Measurements from ENCODE around the gene KIF7.
A peak's percentile ranks its signal among the peaks of the same experiment; 100 is the strongest.

KIF7 gene

DNA sequence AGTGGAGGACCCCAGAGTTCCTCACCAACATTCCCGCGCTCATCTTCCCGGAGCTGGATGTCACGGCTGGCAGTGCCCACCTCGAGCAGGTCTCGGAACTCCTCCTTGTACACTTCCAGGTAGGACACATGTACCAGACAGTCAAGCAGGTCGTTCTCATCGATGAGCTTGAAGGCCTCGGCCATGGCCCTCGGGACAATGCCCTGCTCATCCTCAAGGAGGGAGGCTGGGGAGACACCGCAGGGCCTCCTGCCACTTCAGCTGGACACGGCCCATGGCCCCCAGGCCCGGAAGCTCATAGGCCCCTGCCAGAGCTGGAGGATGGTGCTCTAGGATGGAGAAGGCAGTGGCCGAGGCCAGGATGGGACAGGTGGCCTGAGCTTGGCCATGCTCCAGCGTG lies 5.6 kb downstream of the KIF7 start:
- DNase-seq, result no peak

DNA sequence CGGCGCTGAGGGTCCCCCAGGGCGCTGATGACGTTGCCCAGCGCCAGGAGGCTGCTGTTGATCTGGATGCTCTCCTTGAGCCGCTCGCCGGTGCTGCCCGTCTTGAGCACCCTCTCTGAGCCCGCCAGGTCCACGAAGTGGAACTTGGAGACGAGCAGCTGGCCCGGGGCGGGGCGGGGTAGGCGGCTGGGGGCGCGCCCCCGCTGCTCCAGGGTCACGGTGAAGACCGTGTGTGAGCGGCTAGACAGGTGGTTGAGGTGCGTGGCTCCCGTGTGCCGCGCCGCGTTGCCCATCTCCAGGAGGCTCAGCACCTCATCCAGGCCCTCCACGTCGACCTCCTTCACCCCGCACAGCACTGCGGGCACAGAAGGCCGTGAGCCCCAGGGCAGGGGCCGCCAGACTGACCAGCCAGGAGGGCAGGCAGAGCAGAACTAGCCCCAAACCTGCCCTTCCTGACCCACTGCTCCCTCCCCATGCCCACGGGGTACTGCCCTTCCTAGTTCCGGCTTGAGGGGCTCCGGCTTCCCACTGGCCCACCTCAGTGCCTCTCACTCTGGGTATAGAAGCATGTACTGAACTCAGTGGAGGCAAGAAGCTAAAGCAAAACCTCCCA lies 6.1 kb downstream of the KIF7 start:
- DNase-seq, result no peak

DNA sequence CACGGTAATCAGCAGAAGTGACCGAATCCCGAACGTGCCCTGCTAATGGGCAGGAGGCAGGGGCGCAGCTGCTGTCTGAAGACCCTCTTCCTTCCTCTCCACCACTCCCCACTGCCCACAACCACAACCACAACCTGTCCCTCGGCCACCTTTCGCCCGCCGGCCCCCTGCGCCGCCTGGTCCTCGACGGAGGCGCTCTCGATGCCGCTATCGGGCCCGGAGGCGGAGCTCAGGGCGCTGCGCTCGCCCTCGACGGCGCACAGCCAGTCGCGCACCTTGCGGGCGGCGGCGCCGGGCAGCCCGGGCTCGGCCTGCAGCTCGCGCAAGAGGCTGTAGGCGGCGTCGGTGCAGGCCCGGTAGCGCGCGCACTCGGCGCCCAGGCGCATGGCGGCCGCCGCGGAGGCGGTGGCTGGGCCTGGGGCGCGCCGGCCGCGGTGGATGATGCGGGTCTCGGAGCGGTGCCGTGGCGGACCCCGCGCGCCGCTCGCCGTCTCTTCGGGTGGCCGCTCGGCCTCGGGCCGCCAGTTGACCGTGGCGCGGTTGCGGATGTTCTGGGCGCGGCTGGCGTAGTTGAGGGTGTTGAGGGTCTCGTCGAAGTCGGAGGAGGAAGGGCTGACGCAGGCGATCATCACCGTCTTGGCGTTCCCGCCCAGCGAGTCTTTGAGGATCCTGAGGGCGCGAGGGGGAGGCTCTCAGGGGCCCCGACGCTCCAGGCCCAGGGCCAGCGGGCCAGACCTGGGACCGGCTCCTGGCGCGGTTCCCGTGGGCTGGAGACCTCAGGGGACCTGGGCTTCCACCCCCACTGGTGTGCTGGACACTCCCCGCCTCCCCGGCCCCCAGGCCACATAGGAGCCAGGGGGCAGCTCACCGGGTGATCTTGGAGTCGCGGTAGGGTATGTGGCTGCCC lies 6.9 kb downstream of the KIF7 start:
- no peak for DNase-seq

DNA sequence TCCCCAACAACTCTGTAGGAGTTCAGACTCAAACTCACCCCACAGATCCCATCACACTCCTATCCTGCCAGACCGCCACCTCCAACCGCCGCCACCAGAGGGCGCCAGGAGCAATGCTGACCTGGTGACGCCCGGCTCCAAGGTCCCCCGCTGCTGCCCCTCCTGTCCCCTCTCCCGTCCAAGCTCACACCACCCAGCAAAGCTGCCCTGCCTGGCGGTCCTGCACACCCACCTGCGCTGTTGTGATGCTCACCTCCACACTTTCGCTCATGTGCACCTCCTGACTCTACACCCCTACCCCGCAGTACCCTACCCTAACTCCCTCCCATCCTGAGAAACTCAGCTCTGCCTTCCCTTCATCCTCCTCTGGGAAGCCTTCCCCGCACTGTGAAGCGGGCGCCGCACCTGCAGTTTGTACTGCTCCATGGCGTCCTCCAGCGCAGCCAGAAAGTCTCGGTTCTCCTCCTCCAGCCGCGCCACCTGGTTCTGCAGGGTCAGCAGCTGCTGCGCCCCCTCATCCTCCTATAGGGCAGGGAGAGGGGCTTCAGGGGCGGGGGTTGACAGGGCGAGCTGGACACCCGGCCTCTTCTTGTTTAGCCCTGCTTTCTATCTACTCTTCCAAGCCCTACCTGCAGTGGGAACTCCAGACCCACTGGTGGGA lies 7.9 kb downstream of the KIF7 start:
- DNase-seq, result peak in 29 of 58 donors; percentile 3 to 73 (median 19)

DNA sequence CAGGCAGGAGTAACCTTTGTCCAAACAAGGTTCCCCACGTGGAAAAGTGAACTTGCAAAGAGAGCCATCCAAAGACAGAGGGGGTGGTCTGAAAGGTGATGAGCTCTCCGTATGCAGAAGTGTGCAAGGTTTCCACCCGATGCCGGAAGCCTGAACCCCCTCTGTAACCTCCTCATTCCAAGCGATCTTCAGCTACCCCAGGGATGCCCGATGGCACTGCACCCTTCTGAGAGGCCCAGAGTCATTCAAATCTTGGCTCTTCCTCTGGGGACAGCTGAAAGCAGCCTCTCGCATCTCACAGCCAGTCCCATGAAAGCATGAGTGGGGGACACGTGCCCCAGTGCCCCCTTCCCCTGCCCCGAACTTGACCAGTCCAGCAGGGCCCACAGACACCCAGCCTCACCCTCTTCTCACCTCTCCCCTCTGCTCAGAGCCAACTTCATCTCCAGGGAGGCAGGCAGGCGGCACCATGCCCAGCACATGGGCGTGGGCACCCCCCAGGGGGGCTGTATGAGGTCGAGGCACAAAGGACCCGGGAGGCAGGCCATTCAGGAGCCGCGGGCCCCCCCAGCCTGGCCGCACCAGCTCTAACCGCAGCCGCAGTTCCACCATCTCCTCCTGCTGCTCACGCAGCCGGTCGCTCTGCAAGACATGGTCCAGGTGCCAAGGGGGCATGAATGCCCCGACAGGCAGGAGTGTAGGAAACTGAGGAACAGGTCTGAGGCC lies 8.7 kb downstream of the KIF7 start:
- DNase-seq, result no peak

DNA sequence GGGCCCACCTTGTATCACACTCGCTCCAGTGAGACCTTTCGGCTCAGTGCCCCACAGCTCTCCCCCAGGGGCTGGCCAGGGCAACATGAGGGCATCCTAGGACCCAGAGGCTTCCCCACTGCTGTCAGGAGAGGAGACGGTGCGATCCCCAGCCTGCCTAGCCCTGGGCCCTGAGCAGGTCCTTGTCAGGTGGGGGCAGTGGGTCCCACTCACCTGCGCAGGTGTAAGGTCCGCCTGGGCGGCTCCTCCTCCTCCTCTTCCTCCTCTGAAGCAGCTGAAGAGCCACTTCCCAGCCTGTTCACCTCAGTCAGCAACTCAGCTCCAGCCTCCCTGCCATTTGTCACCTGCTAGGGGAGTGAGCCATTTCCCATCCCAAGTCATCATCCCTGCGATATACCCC lies 9.6 kb downstream of the KIF7 start:
- DNase-seq, result no peak

DNA sequence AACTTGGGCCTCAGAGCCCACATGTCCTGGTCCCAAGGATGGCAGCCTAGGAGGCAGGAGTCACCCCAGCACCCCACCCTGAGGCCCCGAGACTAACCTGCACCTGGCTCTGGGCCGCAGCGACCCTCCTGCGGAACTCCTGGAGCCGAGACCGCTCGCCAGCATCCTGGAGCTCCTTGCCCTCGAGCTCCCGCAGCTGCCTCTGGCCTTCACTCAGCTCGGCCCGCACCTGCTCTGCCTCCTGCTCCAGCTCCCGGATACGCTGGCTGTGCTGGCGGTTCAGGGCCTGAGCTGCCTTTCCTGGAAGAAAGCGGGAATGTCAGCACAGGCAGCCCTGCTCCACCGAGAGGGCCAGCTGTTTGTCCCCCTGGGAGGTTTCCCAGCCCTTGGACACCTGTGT lies 13.2 kb downstream of the KIF7 start:
- no peak for DNase-seq

DNA sequence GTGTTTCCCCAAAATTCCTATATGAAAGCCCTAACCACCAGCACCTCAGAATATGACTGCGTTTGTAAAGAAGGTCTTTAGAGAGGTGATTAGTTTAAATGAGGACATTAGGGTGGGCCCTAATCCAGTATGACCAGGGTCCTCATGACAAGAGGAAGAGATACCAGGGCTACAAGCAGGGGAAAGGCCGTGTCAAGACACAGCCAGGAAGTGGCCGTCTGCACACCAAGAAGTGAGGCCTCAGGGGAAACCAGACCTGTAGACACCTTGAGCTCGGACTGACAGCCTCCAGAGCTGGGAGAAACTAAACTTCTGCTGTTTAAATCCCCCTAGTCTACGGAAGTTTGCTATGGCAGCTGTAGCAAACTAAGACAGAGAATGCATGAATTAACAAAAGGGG lies 14.2 kb downstream of the KIF7 start:
- DNase-seq, result no peak

DNA sequence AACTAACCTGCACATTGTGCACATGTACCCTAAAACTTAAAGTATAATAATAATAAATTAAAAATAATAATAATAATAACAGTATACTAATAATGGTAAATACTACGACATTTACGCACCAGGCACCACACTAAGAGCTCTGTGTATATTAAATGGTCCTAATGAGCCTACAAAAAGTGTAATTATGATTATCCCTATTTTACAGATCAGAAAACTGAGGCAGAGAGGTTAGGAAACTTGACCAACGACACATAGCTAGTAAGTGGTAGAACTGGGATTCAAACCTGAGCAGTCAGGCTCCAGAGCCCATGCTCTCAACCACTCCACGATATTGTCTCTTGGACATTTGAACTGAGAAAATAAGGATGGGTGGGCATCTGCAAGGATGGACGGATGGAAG lies 15.0 kb downstream of the KIF7 start:
- no peak for DNase-seq

DNA sequence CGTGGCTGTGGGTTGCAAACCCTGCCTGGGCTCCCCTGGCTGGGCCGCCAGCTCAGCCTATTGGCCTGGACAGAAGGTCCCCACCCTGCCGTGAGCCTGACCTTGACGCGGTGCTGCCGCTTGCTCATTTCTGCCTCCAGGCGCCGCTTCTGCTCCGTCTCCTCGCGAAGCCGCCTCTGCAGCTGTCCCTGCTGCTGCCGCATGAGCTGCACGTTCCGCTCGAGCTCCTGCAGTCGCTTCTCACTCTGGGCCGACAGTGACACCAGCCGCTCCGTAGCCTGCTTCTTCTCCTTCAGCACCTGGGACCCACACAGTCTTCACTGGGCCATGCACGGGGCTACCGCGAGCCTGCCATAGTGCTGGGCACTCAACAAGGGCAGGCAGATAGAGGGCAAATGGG lies 21.7 kb downstream of the KIF7 start:
- DNase-seq, result no peak

DNA sequence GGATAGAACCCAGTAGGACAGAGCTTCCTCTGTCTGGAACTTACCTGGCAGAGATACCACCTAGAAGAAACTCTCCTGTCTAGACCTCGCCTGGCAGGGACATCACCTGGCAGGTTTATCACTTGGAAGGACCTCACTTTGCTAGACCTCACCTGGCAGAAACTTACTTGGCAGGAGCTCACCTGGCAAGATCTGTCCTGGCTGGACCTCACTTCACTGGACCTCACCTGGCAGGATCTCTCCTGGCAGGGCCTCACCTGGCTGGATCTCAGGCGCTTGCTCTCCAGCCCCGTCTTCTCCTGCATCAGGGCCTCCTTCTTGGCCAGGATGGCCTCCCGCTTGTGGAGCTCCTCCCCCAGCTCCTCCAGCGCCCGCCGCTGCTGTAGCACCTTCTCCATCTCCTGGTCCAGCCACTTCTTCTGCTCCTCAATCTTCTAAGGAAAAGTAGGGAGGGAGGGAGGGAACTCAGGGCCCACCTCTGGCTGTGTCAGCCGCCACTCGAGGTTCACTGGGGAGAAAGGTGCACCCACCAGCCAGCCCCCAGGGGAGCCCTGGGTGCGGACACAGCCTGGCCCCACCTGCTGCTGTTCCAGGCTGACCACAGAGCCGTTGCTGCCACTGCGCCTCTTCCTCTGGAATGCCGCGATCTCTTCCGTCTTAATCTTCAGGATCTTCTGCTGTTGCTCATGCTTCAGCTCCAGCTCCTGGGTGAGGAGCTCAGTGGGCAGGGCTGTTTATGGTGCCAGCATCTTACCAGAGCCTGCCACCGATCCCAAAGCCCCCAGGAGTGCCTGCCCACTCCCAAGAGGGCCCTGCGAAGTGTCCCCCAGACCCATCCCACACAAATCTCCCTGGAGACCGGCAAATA lies 22.5 kb downstream of the KIF7 start:
- no peak for DNase-seq

DNA sequence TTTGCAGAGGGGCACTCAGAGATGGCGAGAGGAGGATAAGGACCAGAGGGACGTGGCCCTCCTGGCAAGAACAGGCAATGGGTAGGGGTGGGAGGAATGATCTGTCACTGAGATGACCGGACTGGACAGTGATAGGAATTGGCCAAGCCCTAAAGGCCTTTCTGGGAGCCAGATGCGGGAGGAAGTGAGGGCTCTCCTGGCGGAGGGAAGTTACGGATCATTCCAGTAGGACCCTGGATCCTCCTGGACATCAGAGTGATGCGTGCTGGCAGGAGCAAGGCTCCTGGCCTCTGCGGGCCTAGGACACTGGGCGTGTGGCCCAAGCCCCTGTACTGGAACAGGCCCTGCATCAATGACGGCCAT lies 23.4 kb downstream of the KIF7 start:
- DNase-seq, result no peak

DNA sequence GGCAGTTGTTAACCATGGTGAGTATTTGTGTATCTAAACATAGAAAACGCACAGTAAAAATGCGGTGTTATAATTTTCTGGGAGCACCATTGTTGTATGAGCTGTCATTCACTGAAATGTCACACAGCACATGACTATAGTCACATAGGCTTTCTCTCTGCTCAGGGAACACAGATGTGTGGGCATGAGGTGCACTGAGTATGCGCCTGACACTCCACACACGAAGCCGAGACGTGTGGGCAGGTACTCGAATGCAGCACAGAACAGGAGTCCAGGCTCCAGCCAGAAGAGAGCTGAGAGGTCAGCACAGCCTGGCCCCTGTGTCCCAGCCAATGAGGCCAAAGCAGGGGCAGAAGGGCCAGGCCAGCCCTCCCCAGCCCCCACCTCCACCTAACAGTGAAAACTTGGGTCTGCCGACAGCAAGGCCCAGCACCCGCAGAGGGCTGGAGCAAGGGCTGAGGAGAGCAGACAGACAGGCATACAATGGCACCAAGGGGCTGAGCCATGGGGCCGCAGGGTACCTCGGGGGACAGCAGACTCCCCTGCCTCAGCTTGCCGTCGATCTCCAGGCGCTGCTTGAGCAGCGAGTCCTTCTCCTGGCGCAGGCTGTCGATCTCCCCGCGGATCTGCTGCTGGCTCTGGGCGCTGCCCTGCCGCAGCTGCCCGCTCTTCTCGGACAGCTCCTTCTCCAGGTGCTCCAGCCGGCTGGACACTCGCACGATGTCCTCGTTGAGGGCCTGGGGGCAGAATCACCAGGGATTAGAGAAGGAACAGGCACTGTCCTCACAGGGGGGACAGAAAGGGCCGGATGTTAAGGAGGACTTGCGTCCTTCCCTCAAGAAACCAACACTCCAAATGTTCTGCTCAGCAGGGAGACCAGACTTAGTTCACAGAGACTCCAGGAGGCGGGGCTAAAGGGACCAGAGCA lies 24.0 kb downstream of the KIF7 start:
- DNase-seq, result peak in 1 of 58 donors; percentile 16

DNA sequence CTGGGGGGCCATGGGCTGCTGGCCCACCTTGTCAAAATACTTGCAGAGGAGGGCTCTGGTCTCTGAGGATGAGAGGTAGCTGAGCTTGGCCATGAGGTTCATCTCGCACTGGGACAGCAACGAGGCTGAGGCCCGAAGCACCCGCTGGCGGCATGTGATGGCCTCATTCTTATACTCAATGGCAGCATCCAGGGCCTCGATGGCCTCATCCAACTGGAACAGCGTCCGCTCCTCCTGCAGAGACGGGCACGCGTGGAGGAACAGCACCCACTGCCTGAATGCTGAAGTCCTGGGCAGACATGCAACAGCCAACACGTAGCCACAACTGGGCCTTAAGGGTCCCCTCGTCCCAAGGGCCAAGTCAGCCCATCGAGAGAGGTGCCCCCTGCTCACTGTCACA lies 25.0 kb downstream of the KIF7 start:
- no peak for DNase-seq

DNA sequence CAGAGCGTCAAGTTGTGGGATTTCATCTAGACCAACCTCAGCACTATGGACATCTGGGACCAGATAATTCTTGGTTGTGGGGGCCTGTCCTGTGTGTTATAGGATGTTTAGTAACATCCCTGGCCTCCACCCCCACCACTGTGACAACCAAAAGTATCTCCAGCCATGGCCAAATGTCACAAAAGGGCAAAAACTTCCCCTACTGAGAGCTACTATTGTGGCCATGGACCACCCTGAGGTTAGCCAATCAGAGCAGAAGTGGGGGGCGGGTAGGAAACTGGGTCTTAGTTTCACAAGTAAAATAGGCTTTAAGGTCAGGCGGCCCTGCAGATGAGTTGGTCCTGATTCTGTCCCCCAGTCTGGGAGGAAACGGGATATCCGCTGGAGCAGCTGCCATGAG lies 25.4 kb downstream of the KIF7 start:
- DNase-seq, result no peak

DNA sequence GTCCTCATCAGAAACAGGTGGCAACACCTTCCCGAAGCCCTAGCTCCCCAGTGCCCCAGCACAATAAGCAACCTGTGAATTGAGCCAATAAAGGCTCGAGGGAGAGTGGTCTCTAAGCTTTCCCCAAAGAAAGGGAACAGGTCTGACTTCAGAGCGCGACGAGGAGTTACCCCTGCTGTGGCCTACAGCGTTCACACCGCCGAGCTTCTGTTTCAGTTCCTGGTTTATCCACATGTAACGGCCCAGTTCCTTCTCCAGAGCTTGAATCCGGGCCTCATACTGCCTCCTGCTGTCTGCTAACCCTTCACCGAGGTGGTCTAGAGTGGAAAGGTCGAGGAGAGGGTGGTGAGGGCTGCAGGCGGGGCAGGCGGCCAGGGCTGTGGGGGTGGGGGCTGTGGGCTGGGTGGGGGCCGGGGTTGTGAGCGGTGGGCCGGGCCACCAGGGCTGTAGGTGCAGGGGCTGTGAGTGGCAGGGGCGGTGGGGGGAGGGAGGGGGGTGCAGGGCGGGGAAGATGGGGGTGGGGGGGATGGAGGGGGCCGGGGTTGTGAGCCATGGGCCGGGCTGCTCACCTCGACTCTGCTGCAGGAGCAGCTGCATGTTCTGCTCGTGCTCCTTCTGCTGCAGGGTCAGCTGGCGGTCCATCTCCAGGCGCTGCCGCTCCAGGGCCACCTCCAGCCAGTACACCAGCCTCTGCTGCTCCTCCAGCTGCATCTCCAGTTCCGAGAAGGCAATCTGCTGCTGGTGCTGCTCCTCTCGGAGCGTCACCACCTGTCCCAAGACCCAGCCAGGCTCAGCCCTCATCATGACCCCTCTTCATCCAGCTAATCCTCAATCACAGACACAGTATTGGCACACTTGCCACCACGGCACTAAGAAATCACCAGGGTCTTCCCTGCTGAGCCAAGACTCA lies 26.2 kb downstream of the KIF7 start:
- no peak for DNase-seq

DNA sequence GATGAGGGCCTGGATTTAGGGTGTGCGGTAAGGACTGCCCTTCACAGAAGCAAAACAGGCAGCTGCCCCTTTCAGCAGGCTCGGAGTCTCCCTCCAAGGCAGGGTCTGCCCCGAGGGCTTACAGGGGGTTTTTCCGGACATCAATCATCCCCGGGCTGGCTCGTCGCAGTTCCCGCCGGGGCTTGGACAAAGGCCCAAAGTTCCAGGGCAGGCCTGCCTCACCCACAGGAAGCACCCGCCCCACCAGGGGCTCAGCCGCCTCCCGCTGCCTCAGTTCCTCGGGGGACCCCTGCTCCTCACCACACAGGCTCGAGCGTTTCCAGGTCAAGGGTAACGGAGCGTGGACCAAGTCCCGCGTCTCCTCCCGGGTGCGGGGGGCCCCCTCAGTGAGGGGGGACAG lies 27.0 kb downstream of the KIF7 start:
- DNase-seq, result no peak

DNA sequence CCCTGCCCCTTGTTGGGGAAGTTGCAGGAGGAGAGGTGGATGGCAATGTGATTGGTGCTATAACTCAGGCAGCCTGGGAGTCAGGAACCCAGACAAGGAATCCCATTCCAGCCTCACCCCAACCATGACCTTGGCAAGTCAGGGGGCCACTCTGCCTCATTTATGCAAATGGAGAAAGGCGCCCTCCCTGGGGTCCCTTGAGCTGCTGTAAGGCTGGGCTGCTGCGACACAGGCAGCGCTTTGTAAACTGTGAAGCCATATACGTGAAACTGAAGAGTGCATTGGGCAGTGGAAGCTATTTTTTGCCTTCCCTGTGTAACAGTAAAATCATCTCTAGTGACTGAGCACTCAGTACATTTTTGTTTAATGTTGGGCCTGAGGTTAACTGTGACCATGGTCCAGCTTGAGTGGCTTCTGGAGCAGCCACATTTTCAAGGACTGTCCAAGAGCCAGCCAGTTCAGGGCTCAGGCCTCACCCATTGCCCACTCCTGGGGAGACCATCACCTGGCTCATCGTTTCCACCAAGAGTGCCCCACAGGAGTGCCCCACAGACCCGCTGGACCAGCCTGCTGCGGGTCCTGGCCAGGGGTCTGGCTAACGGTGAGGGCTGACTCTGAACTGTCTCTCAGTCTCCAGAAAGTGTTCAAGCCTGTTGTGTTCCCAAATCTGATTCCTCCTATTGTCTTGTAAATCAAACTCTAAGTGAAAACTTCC lies 27.9 kb downstream of the KIF7 start:
- DNase-seq, result no peak
